Fibroblast of upper back skin (primary cell): ENCODE data around the gene ZNF430.
A peak's percentile ranks its signal among the peaks of the same experiment; 100 is the strongest.
"Not testable (repeated sequence)": the region's sequence is repeated elsewhere in the genome, so short reads cannot be mapped to it uniquely, and the experiment has no call there.

Source experiments
- DNase-seq: peaks from one replicate; pipeline ENCODE4 v3.0.0-alpha.2; 2013

Gene ZNF430

GRCh38 chr19:21020298-21021227 lies at the start of gene ZNF430:
ZNF430 (plus strand) TSS chr19:21020657; CDS start chr19:21020801, 144 bp downstream.
- DNase-seq: peak; percentile 94

- DNase-seq: not testable (repeated sequence)
Observed at GRCh38 chr19:20992788-20993187, 27.7 kb upstream of the ZNF430 start.

- peak; percentile 80 for DNase-seq
Observed at GRCh38 chr19:20999731-21000352, 20.6 kb upstream of the ZNF430 start.

GRCh38 chr19:21021238-21021637 lies 781 bp downstream of the ZNF430 start:
- not testable (repeated sequence) for DNase-seq

- DNase-seq: peak; percentile 22
Observed at GRCh38 chr19:21022996-21023395, 2.5 kb downstream of the ZNF430 start.

- DNase-seq: peak; percentile 6
Observed at GRCh38 chr19:21023901-21024300, 3.4 kb downstream of the ZNF430 start.

- DNase-seq: no peak
Observed at GRCh38 chr19:21028969-21029268, 8.5 kb downstream of the ZNF430 start.

- DNase-seq: no peak
Observed at GRCh38 chr19:21045028-21045427, 24.6 kb downstream of the ZNF430 start.

GRCh38 chr19:21046489-21046888 lies 26.0 kb downstream of the ZNF430 start:
- no peak for DNase-seq

GRCh38 chr19:21047716-21048115 lies 27.3 kb downstream of the ZNF430 start:
- no peak for DNase-seq

GRCh38 chr19:21052902-21053301 lies 32.4 kb downstream of the ZNF430 start:
- DNase-seq: no peak

- DNase-seq: no peak
Observed at GRCh38 chr19:21065336-21065735, 44.9 kb downstream of the ZNF430 start.

GRCh38 chr19:21082011-21082975 lies 61.8 kb downstream of the ZNF430 start, which contains the start of gene ZNF714:
ZNF714 (plus strand) TSS chr19:21082203; CDS start chr19:21098269, 16,066 bp downstream.
- DNase-seq: peak; percentile 93

- peak; percentile 7 for DNase-seq
Observed at GRCh38 chr19:21084343-21084742, 63.9 kb downstream of the ZNF430 start.

GRCh38 chr19:21087871-21088270 lies 67.4 kb downstream of the ZNF430 start:
- DNase-seq: no peak

- peak; percentile 7 for DNase-seq
Observed at GRCh38 chr19:21092109-21092508, 71.7 kb downstream of the ZNF430 start.

- no peak for DNase-seq
Observed at GRCh38 chr19:21094347-21095025, 74.0 kb downstream of the ZNF430 start.

GRCh38 chr19:21098291-21098690 lies 77.8 kb downstream of the ZNF430 start:
- DNase-seq: no peak

- no peak for DNase-seq
Observed at GRCh38 chr19:21101521-21102242, 81.2 kb downstream of the ZNF430 start.

- DNase-seq: no peak
Observed at GRCh38 chr19:21109116-21109515, 88.7 kb downstream of the ZNF430 start.
